Calu3 (cell line): Measurements from ENCODE around the gene OLFM2. TPM values are rescaled to one million over a fixed set of nuclear protein-coding genes. Genes with fewer than 3 reads are reported as not detected.

ENCODE experiments used
- BruUV-seq: library from RNA; stranded (reverse); fragments of 400-500 nt; replicated peaks from 2 replicates; lab custom pipeline; 2021; lab: Mats Ljungman, UMichigan
- CTCF ChIA-PET: fragments of 300-600 bp; sonication (Branson Sonifier 250); formaldehyde crosslinking; loops from one replicate; lab custom pipeline; 2022; ENCODE audit warnings: antibody characterized with exemption; lab: Charles Lee
- DNase-seq: peaks from one replicate; pipeline ENCODE4 v3.0.0; 2022
- H3K27ac Mint-ChIP-seq: one replicate; pipeline ENCODE4 v1.8.0; 2022; ENCODE audit warnings: mixed read lengths; ENCODE audit not compliant: unreplicated experiment
- H3K27me3 Mint-ChIP-seq: one replicate; pipeline ENCODE4 v1.8.0; 2022; ENCODE audit warnings: mixed read lengths; ENCODE audit not compliant: unreplicated experiment
- H3K36me3 Mint-ChIP-seq: one replicate; pipeline ENCODE4 v1.8.0; 2022; ENCODE audit warnings: mild to moderate bottlenecking, moderate library complexity, mixed read lengths; ENCODE audit not compliant: insufficient read depth, unreplicated experiment
- H3K4me1 Mint-ChIP-seq: one replicate; pipeline ENCODE4 v1.8.0; 2022; ENCODE audit warnings: mild to moderate bottlenecking, low read depth, mixed read lengths; ENCODE audit not compliant: unreplicated experiment
- H3K4me3 Mint-ChIP-seq: one replicate; pipeline ENCODE4 v1.8.0; 2022; ENCODE audit warnings: mild to moderate bottlenecking, low read depth, moderate library complexity, mixed read lengths; ENCODE audit not compliant: unreplicated experiment
- H3K9me3 Mint-ChIP-seq: one replicate; pipeline ENCODE4 v1.8.0; 2022; ENCODE audit warnings: low read depth, mixed read lengths; ENCODE audit not compliant: unreplicated experiment
- CTCF ChIP-seq: fragments of 200-600 bp; IDR thresholded peaks from one replicate; pipeline ENCODE4 v1.8.0; 2022; ENCODE audit warnings: antibody characterized with exemption; ENCODE audit not compliant: unreplicated experiment
- intact Hi-C: fragments of 100-400 bp; cut with micrococcal nuclease; formaldehyde crosslinking; loops from one replicate; pipeline ENCODE4 v1.10.0; 2022; ENCODE audit not compliant: unreplicated experiment
- total RNA-seq: library from RNA; stranded (reverse); gene quantifications from 2 replicates; pipeline ENCODE4 v1.2.3, GENCODE V29; 2022

Gene OLFM2
- total RNA-seq, 1 experiment from 2014 or later: 11.2 TPM

- H3K4me3 Mint-ChIP-seq: no peak overlapping the region
Observed at GRCh38 chr19:9878511-9879196, 57.7 kb downstream of the OLFM2 start.

GRCh38 chr19:9877780-9878510 lies 58.4 kb downstream of the OLFM2 start:
- intact Hi-C loops: no loop called here
- Mint-ChIP-seq H3K9me3 (no peaks in the 10 kb centered on the region), H3K4me3 (no peak overlapping the region), H3K36me3 (no peaks in the 10 kb centered on the region), H3K4me1 (no peaks in the 10 kb centered on the region), H3K27ac (no peak overlapping the region), H3K27me3 (no peaks in the 10 kb centered on the region)
- no peak for TF ChIP-seq CTCF
- BruUV-seq: no TSS peak
- DNase-seq: no peak
- CTCF ChIA-PET: interaction anchor here (0.7 kb wide), 1 partner anchor 50 kb away, joined by 3 read pairs; the partner anchor contains the start of gene UBL5

More at GRCh38 chr19:9878511-9879196, 57.7 kb downstream of the OLFM2 start:
- no peaks in the 10 kb centered on the region for H3K36me3 Mint-ChIP-seq
- intact Hi-C loops: no loop called here
- no peak for DNase-seq
- H3K27me3 Mint-ChIP-seq: no peaks in the 10 kb centered on the region
- no peak for TF ChIP-seq CTCF
- no peak overlapping the region for H3K27ac Mint-ChIP-seq
- CTCF ChIA-PET: no interaction called here
- no TSS peak for BruUV-seq
- no peaks in the 10 kb centered on the region for H3K9me3 Mint-ChIP-seq
- no peaks in the 10 kb centered on the region for H3K4me1 Mint-ChIP-seq

GRCh38 chr19:9875796-9876195 lies 60.5 kb downstream of the OLFM2 start:
- Mint-ChIP-seq H3K9me3 (no peaks in the 10 kb centered on the region), H3K27ac (no peak overlapping the region), H3K4me3 (no peak overlapping the region), H3K27me3 (no peaks in the 10 kb centered on the region), H3K4me1 (no peaks in the 10 kb centered on the region), H3K36me3 (no peaks in the 10 kb centered on the region)
- no TSS peak for BruUV-seq
- no peak for TF ChIP-seq CTCF
- intact Hi-C loops: no loop called here
- DNase-seq: no peak
- CTCF ChIA-PET: no interaction called here

GRCh38 chr19:9875031-9875627 lies 61.2 kb downstream of the OLFM2 start:
- DNase-seq: no peak
- no peaks in the 10 kb centered on the region for H3K27me3 Mint-ChIP-seq
- intact Hi-C loops: no loop called here
- H3K4me3 Mint-ChIP-seq: no peak overlapping the region
- no peaks in the 10 kb centered on the region for H3K9me3 Mint-ChIP-seq
- no TSS peak for BruUV-seq
- H3K36me3 Mint-ChIP-seq: no peaks in the 10 kb centered on the region
- no peak for TF ChIP-seq CTCF
- H3K27ac Mint-ChIP-seq: no peak overlapping the region
- no peaks in the 10 kb centered on the region for H3K4me1 Mint-ChIP-seq
- CTCF ChIA-PET: no interaction called here
